A673 (cell line): ENCODE measurements around the gene PAM16.

Experiments used
- CTCF ChIP-seq: fragments of 300-800, 200-600 bp; sonication (generic); conservative IDR thresholded peaks from 2 replicates; pipeline ENCODE4 v1.5.1; 2017; ENCODE audit warnings: low read depth, mild to moderate bottlenecking, antibody characterized with exemption, low read length, moderate library complexity, mixed read lengths
- EZH2 ChIP-seq: fragments of 200-600 bp; sonication (generic); IDR thresholded peaks from 2 replicates; pipeline ENCODE4 v1.6.1; 2017; ENCODE audit warnings: borderline replicate concordance, low read depth, mild to moderate bottlenecking, mixed read lengths, antibody characterized with exemption, low read length; ENCODE audit not compliant: poor library complexity, severe bottlenecking

DNA sequence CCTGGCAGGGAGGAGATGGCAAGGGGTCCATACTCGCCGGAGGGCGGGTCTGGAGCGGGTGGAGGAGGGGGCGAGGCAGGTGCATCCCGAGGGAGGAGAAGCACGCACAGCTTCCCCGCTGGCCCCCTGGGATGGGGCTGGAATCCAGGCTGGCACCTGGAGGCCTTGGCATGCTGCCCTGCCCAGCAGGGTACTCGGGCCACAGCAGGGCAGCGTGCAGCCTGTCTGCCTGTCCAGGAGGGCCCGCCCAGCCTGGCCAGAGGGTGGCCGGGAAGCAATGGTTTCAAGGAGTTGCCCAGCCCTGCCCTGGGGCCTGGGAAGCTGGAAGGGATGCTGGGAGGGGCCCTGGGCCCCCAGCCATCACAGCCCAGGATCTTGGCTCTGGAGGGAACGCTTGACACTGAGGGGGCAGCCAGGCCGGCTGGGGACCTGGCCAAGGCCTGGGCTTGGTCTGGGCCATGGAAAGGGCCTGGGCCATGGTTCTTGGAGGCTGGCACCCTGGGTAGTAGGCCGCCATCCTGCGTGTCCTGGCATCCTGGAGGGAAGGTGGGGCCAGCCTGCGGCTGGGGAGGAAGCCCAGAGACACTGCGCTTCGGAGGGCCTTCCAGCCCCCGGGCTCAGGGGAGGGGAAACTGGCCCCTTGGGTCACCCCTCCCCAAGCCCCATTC, 34.1 kb downstream of the PAM16 start:
- TF ChIP-seq CTCF = no peak
- TF ChIP-seq EZH2 = no peak
